ENCODE data around the gene STK11. TPM values are rescaled to one million over a fixed set of nuclear protein-coding genes. Genes with fewer than 3 reads are reported as not detected.

The STK11 gene
- total RNA-seq, 4 donors from 2014 or later, result 62.5 to 76.9 (median 66.4) TPM

DNA sequence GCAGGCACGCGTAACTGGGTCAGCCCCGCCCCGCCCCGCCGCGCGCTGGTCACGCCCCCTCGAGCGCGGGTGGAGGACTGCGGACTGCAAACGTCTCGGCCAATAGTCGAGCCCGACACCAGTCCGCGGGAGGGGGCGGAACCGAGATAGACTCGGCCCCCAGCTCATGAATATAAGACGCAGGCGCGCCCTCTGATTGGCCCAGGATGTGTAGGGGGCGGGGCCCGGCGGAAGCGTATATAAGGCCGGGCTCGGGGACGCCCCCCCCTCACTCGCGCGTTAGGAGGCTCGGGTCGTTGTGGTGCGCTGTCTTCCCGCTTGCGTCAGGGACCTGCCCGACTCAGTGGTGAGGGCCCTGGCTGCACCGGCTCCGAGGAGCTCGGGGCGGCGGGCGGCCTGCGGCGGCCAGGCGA lies 63.5 kb downstream of the STK11 start, which contains the start of gene CIRBP:
Gene CIRBP (plus strand): TSS at position 268 of the 413 bp plus-strand sequence. CDS start 1,602 bp downstream, outside the sequence.
- WGBS, result 2% methylated on average over 22 of the region's 50 CpGs
- TF ChIP-seq EP300 (IDR thresholded peaks at IDR 0.05), result no peak
- peak; percentile 99 for TF ChIP-seq POLR2AphosphoS5 (IDR thresholded peaks at IDR 0.05)
- TF ChIP-seq, protein P1, sequence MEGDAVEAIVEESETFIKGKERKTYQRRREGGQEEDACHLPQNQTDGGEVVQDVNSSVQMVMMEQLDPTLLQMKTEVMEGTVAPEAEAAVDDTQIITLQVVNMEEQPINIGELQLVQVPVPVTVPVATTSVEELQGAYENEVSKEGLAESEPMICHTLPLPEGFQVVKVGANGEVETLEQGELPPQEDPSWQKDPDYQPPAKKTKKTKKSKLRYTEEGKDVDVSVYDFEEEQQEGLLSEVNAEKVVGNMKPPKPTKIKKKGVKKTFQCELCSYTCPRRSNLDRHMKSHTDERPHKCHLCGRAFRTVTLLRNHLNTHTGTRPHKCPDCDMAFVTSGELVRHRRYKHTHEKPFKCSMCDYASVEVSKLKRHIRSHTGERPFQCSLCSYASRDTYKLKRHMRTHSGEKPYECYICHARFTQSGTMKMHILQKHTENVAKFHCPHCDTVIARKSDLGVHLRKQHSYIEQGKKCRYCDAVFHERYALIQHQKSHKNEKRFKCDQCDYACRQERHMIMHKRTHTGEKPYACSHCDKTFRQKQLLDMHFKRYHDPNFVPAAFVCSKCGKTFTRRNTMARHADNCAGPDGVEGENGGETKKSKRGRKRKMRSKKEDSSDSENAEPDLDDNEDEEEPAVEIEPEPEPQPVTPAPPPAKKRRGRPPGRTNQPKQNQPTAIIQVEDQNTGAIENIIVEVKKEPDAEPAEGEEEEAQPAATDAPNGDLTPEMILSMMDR (IDR thresholded peaks at IDR 0.05), result no peak
- peak; percentile 98 to 99 for TF ChIP-seq POLR2A (IDR thresholded peaks at IDR 0.05)

DNA sequence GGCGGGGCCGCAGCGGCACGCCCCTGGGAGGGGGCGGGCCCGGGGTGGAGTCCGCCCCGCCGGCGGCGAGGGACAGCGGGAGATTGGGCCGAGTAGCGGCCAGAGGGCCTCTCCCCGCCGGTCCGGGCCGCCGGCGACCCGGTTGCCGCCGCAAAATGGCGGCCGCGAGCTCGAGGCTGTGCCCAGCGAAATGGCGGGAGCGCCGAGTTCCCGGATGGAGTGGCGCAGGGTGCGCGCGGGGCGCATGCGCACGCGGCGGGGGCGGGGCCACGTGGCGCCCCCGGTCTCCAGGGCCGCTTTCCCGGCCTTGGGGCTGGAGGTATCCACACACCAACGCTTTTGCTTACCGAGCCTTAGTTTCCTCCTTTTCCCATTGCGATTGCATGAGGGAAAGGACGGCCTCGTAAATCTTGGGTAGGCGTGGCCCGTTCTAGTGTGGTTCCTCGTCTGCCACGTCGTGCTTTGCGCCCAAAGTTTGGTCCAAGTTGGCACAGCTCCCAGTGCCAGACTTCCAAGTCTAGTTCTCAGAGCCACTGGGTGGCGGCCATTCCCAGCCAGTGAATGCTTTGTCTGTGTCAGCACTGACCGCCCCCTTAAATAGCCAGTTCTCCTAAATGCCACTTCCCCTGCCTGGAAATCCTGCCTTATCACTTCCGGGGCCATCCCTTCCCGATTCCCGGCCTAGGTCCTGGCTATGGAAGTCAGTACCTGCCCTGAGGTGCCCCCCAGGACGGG lies 64.1 kb downstream of the STK11 start:
- Histone ChIP-seq H3K36me3 (peaks cover 39% of the 10 kb centered on the region), H3K4me3 (peak overlapping the region; percentile 80), H3K27me3 (no peaks in the 10 kb centered on the region), H3K27ac (peak overlapping the region; percentile 100), H3K9me3 (no peaks in the 10 kb centered on the region), H3K4me1 (peaks cover 95% of the 10 kb centered on the region)
- DNase-seq (ENCODE audit: low spot score in 2 of 2), result peak; percentile 93
- peak in 2 of 3 donors; percentile 20 to 72 for TF ChIP-seq POLR2AphosphoS5 (IDR thresholded peaks at IDR 0.05)
- no peak for TF ChIP-seq EP300 (IDR thresholded peaks at IDR 0.05)
- WGBS, result under 1% methylated on average over 23 of the region's 64 CpGs

More for the DNA sequence above, 63.5 kb downstream of the STK11 start, which contains the start of gene CIRBP:
- peak; percentile 100 for DNase-seq (ENCODE audit: low spot score in 2 of 2)
- H3K4me1 ChIP-seq, result peaks cover 94% of the 10 kb centered on the region
- H3K36me3 ChIP-seq, result peaks cover 33% of the 10 kb centered on the region
- no peaks in the 10 kb centered on the region for H3K9me3 ChIP-seq
- H3K27me3 ChIP-seq, result no peaks in the 10 kb centered on the region
- H3K27ac ChIP-seq, result peak within 1 kb of the TSS; percentile 100
- peak within 1 kb of the TSS; percentile 80 for H3K4me3 ChIP-seq

DNA sequence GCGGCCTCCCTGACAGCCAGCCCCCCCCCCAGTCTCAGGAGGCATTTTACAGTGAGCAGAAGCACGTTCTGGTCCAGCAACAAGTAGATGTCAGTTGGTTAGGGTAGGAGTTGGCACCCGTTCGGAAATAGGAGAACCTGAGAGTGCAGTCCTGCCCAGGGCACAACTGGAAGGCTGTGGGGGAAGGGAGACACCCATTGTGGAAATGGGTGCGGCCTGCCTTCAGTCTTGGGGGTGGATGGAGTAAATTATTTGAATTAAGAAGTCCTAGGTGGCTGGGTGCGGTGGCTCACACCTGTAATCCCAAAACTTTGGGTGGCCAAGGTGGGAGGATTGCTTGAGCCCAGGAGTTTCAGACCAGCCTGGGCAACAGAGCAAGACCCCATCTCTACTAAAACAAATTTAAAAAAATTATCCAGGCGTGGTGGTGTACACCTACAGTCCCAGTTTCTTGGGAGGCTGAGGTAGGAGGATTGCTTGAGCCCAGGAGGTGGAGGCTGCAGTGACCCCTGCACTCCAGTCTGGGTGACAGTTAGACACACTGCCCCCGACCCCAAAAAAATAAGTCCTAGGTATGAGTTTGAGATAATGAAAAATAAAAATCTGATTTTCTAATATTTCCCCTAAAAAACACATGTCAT lies 64.8 kb downstream of the STK11 start:
- peaks cover 40% of the 10 kb centered on the region for H3K36me3 ChIP-seq
- WGBS, result 22% methylated on average over 8 of the region's 8 CpGs

DNA sequence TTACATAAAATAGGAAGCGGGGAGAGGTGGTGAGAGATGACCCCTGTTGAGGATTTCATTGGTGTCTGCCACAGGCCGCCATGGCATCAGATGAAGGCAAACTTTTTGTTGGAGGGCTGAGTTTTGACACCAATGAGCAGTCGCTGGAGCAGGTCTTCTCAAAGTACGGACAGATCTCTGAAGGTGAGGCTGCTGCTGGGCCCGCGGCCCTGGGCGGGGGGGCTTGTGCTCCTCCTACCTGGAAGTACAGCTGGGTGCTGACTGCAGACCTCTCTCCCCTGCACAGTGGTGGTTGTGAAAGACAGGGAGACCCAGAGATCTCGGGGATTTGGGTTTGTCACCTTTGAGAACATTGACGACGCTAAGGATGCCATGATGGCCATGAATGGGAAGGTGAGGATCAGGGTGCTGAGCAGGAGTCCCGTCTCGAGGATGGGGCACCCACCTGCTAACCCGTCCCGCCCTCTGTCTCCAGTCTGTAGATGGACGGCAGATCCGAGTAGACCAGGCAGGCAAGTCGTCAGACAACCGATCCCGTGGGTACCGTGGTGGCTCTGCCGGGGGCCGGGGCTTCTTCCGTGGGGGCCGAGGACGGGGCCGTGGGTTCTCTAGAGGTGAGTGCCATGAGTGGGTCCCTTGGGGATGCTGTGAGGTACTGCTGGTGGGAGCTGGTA lies 65.4 kb downstream of the STK11 start:
- 34% methylated on average over 16 of the region's 26 CpGs for WGBS
- H3K4me3 ChIP-seq, result peak overlapping the region; percentile 80
- H3K27ac ChIP-seq, result peak overlapping the region; percentile 100
- no peaks in the 10 kb centered on the region for H3K27me3 ChIP-seq
- H3K9me3 ChIP-seq, result no peaks in the 10 kb centered on the region
- peaks cover 88% of the 10 kb centered on the region for H3K4me1 ChIP-seq
- no peak for TF ChIP-seq POLR2A (IDR thresholded peaks at IDR 0.05)
- TF ChIP-seq, protein P1 (IDR thresholded peaks at IDR 0.05), result no peak
- no peak for DNase-seq (ENCODE audit: low spot score in 2 of 2)
- H3K36me3 ChIP-seq, result peaks cover 40% of the 10 kb centered on the region

More for the DNA sequence above, 64.8 kb downstream of the STK11 start:
- TF ChIP-seq POLR2AphosphoS5 (IDR thresholded peaks at IDR 0.05) (no peak), POLR2A (IDR thresholded peaks at IDR 0.05) (no peak), EP300 (IDR thresholded peaks at IDR 0.05) (no peak)
- TF ChIP-seq, protein P1 (IDR thresholded peaks at IDR 0.05), result no peak
- Histone ChIP-seq H3K4me1 (peaks cover 93% of the 10 kb centered on the region), H3K9me3 (no peaks in the 10 kb centered on the region), H3K27ac (peak overlapping the region; percentile 100), H3K27me3 (no peaks in the 10 kb centered on the region), H3K4me3 (peak overlapping the region; percentile 80)
- DNase-seq (ENCODE audit: low spot score in 2 of 2), result no peak

DNA sequence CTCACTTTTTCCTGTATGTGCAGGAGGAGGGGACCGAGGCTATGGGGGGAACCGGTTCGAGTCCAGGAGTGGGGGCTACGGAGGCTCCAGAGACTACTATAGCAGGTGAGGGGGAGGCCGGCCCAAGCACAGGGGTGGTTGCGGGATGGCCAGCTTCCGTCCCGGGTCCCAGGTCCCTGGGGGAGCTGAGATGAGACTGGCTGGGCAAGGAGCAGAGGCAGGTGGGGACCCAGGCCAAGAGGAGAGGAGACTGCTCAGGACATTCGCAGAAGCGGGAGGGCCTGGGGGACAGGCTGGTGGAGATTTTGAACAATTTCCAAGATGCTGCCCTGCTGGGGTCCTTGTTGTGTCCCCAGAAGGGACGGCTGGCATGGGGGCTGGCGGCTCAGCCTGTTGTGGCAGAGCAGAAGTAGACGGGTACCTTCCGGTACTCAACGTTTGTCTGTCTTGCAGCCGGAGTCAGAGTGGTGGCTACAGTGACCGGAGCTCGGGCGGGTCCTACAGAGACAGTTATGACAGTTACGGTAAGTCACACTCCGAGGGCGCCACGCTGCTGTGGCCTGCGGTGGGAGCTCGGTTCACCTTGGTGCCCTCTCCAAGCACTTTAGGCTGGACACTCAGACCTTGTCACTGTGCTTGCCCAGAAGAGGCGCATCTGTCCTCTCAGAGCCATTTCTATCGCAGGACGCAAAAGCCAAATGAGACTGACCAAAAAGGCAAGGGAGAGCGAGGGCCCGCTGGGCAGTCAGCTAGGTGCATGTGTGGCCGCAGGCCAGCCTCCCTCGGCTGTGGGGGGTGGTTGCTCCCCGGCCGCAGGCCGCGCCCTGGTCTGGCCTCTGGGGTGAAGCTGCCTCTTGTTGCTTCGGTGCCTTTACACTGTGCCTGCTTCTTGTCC lies 66.2 kb downstream of the STK11 start:
- peak overlapping the region; percentile 100 for H3K27ac ChIP-seq
- TF ChIP-seq EP300 (IDR thresholded peaks at IDR 0.05) (no peak), POLR2A (IDR thresholded peaks at IDR 0.05) (no peak), POLR2AphosphoS5 (IDR thresholded peaks at IDR 0.05) (no peak)
- TF ChIP-seq, protein P1 (IDR thresholded peaks at IDR 0.05), result no peak
- no peak for DNase-seq (ENCODE audit: low spot score in 2 of 2)
- H3K27me3 ChIP-seq, result no peaks in the 10 kb centered on the region
- no peaks in the 10 kb centered on the region for H3K9me3 ChIP-seq
- peak overlapping the region; percentile 80 for H3K4me3 ChIP-seq
- H3K36me3 ChIP-seq, result peaks cover 40% of the 10 kb centered on the region
- 77% methylated on average over 37 of the region's 37 CpGs for WGBS
- peaks cover 88% of the 10 kb centered on the region for H3K4me1 ChIP-seq

Measured in suprapubic skin (tissue), 4 donors.